HEK293 (cell line): Measurements from ENCODE around the gene SERPINE2.

ENCODE experiments used
- CTCF ChIA-PET: fragments of 350-600 bp; formaldehyde crosslinking; extraction: SDS; loops from one replicate; lab custom pipeline; 2021; ENCODE audit warnings: antibody characterized with exemption; lab: Yijun Ruan, JAX
- POLR2A ChIA-PET: fragments of 300-600 bp; formaldehyde crosslinking; extraction: SDS; loops from one replicate; lab custom pipeline; 2020; ENCODE audit warnings: antibody characterized with exemption, inconsistent platforms; lab: Yijun Ruan, JAX
- H3K27ac ChIP-seq: fragments of 200-500 bp; sonication (Bioruptor generic); 2 replicates; pipeline ENCODE4 v1.5.1; 2014; ENCODE audit warnings: low read depth, low read length, control low read depth, inconsistent platforms; ENCODE audit errors: extremely low read depth
- H3K36me3 ChIP-seq, 2 experiments: fragments of 200-500 bp in 1 of 2; sonication (Bioruptor generic) in 1 of 2; 1 replicate in 1 of 2; 2 replicates in 1 of 2; pipeline ENCODE4 v1.5.1; 2014 to 2017; ENCODE audit warnings: inconsistent platforms in 2 of 2, low read length in 2 of 2; ENCODE audit not compliant: control insufficient read depth in 2 of 2, insufficient read depth in 1 of 2
- H3K4me1 ChIP-seq: fragments of 200-500 bp; sonication (Bioruptor generic); 2 replicates; pipeline ENCODE4 v1.5.1; 2014; ENCODE audit warnings: mild to moderate bottlenecking, low read length, inconsistent platforms; ENCODE audit not compliant: control insufficient read depth, insufficient read depth
- H3K4me3 ChIP-seq: 2 replicates; pipeline ENCODE4 v1.5.1; 2011; ENCODE audit warnings: low read depth, mild to moderate bottlenecking, control low read depth, low read length, moderate library complexity
- H3K9me3 ChIP-seq: fragments of 200-500 bp; sonication (Bioruptor generic); 2 replicates; pipeline ENCODE4 v1.5.1; 2014; ENCODE audit warnings: low read depth, low read length, inconsistent platforms; ENCODE audit not compliant: control insufficient read depth, insufficient read depth
- GLIS1 ChIP-seq: fragments of 450-650 bp; formaldehyde crosslinking; IDR thresholded peaks from 2 replicates; pipeline ENCODE4 v1.5.1; 2016; ENCODE audit warnings: missing biosample characterization, missing genetic modification characterization
- IKZF3 ChIP-seq: fragments of 450-650 bp; IDR thresholded peaks from 2 replicates; pipeline ENCODE4 v1.5.0; 2018; ENCODE audit warnings: missing biosample characterization, mild to moderate bottlenecking, missing genetic modification characterization, moderate library complexity
- REPIN1 ChIP-seq: fragments of 450-650 bp; formaldehyde crosslinking; IDR thresholded peaks from 2 replicates; pipeline ENCODE4 v1.5.1; 2017; ENCODE audit warnings: missing biosample characterization, missing genetic modification characterization, low read depth
- SETDB1 ChIP-seq: IDR thresholded peaks from one replicate; pipeline ENCODE4 v1.6.1; 2017; ENCODE audit warnings: mild to moderate bottlenecking, low read length, moderate library complexity, mixed read lengths; ENCODE audit not compliant: insufficient read length
- SP7 ChIP-seq: fragments of 450-650 bp; formaldehyde crosslinking; IDR thresholded peaks from 2 replicates; pipeline ENCODE4 v1.5.1; 2016; ENCODE audit warnings: missing biosample characterization, missing genetic modification characterization
- WT1 ChIP-seq: fragments of 450-650 bp; formaldehyde crosslinking; IDR thresholded peaks from 2 replicates; pipeline ENCODE4 v1.5.1; 2016; ENCODE audit warnings: missing biosample characterization, missing genetic modification characterization
- ZBTB20 ChIP-seq: fragments of 450-650 bp; formaldehyde crosslinking; IDR thresholded peaks from 2 replicates; pipeline ENCODE4 v1.5.1; 2016; ENCODE audit warnings: missing biosample characterization, missing genetic modification characterization
- ZNF140 ChIP-seq: fragments of 450-650 bp; formaldehyde crosslinking; IDR thresholded peaks from 2 replicates; pipeline ENCODE4 v1.5.1; 2016; ENCODE audit warnings: missing biosample characterization, missing genetic modification characterization
- ZNF174 ChIP-seq: fragments of 450-650 bp; formaldehyde crosslinking; IDR thresholded peaks from 2 replicates; pipeline ENCODE4 v1.5.0; 2017; ENCODE audit warnings: missing biosample characterization, mild to moderate bottlenecking, missing genetic modification characterization
- ZNF26 ChIP-seq: fragments of 450-650 bp; formaldehyde crosslinking; IDR thresholded peaks from 2 replicates; pipeline ENCODE4 v1.5.1; 2016; ENCODE audit warnings: missing biosample characterization, missing genetic modification characterization
- ZNF266 ChIP-seq: fragments of 450-650 bp; formaldehyde crosslinking; IDR thresholded peaks from 2 replicates; pipeline ENCODE4 v1.5.1; 2016; ENCODE audit warnings: missing biosample characterization, missing genetic modification characterization, low read depth
- ZNF391 ChIP-seq: fragments of 450-650 bp; formaldehyde crosslinking; IDR thresholded peaks from 2 replicates; pipeline ENCODE4 v1.5.1; 2016; ENCODE audit warnings: low read depth, missing biosample characterization, missing genetic modification characterization, borderline replicate concordance
- ZNF416 ChIP-seq: fragments of 450-650 bp; formaldehyde crosslinking; IDR thresholded peaks from 2 replicates; pipeline ENCODE4 v1.5.1; 2016; ENCODE audit warnings: missing biosample characterization, missing genetic modification characterization
- ZNF433 ChIP-seq: fragments of 450-650 bp; formaldehyde crosslinking; IDR thresholded peaks from 2 replicates; pipeline ENCODE4 v1.5.1; 2016; ENCODE audit warnings: missing biosample characterization, missing genetic modification characterization, low read depth
- ZNF596 ChIP-seq: fragments of 450-650 bp; IDR thresholded peaks from 2 replicates; pipeline ENCODE4 v1.5.0; 2018; ENCODE audit warnings: missing biosample characterization, mild to moderate bottlenecking, missing genetic modification characterization, moderate library complexity
- ZNF610 ChIP-seq: fragments of 450-650 bp; formaldehyde crosslinking; IDR thresholded peaks from 2 replicates; pipeline ENCODE4 v1.5.1; 2016; ENCODE audit warnings: missing biosample characterization, missing genetic modification characterization, borderline replicate concordance
- ZNF670 ChIP-seq: fragments of 450-650 bp; formaldehyde crosslinking; IDR thresholded peaks from 2 replicates; pipeline ENCODE4 v1.5.1; 2016; ENCODE audit warnings: missing biosample characterization, missing genetic modification characterization, low read depth
- ZNF701 ChIP-seq: fragments of 450-650 bp; formaldehyde crosslinking; IDR thresholded peaks from 2 replicates; pipeline ENCODE4 v1.5.1; 2016; ENCODE audit warnings: missing biosample characterization, missing genetic modification characterization
- ZNF76 ChIP-seq: fragments of 450-650 bp; formaldehyde crosslinking; IDR thresholded peaks from 2 replicates; pipeline ENCODE4; 2016; ENCODE audit warnings: low read depth, missing biosample characterization, missing genetic modification characterization, borderline replicate concordance
- ZNF785 ChIP-seq: fragments of 450-650 bp; formaldehyde crosslinking; IDR thresholded peaks from 2 replicates; pipeline ENCODE4 v1.5.1; 2016; ENCODE audit warnings: missing biosample characterization, missing genetic modification characterization
- ZSCAN16 ChIP-seq: fragments of 450-650 bp; formaldehyde crosslinking; IDR thresholded peaks from 2 replicates; pipeline ENCODE4 v1.5.1; 2016; ENCODE audit warnings: missing biosample characterization, missing genetic modification characterization
- TF ChIP-seq, protein P1 (sequence below): fragments of 450-650 bp; formaldehyde crosslinking; IDR thresholded peaks from 2 replicates; pipeline ENCODE4 v1.5.1; 2016; ENCODE audit warnings: missing biosample characterization, missing genetic modification characterization
- TF ChIP-seq, protein P2 (sequence below): fragments of 450-650 bp; formaldehyde crosslinking; IDR thresholded peaks from 2 replicates; pipeline ENCODE4 v1.5.1; 2016; ENCODE audit warnings: missing biosample characterization, missing genetic modification characterization
- TF ChIP-seq, protein P3 (sequence below): fragments of 450-650 bp; formaldehyde crosslinking; IDR thresholded peaks from 2 replicates; pipeline ENCODE4 v1.5.1; 2016; ENCODE audit warnings: missing biosample characterization, missing genetic modification characterization, borderline replicate concordance
- TF ChIP-seq, protein P4 (sequence below): fragments of 450-650 bp; formaldehyde crosslinking; IDR thresholded peaks from 2 replicates; pipeline ENCODE4; 2016; ENCODE audit warnings: missing biosample characterization, missing genetic modification characterization

SERPINE2 gene

GRCh38 chr2:223989206-223989855, 49.8 kb downstream of the SERPINE2 start:
- no peak overlapping the region for H3K27ac ChIP-seq
- TF ChIP-seq, protein P1, sequence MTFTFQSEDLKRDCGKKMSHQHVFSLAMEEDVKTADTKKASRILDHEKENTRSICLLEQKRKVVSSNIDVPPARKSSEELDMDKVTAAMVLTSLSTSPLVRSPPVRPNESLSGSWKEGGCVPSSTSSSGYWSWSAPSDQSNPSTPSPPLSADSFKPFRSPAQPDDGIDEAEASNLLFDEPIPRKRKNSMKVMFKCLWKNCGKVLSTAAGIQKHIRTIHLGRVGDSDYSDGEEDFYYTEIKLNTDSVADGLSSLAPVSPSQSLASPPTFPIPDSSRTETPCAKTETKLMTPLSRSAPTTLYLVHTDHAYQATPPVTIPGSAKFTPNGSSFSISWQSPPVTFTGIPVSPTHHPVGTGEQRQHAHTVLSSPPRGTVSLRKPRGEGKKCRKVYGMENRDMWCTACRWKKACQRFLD: no peak
- TF ChIP-seq ZNF76 (tag by site-specific recombination) (no peak), ZBTB20 (no peak), ZNF174 (tag by site-specific recombination) (no peak), ZNF596 (tag by site-specific recombination) (no peak), ZNF670 (tag by site-specific recombination) (no peak), SETDB1 (no peak), ZNF266 (tag by site-specific recombination) (no peak), ZNF785 (tag by site-specific recombination) (no peak), ZNF433 (no peak), WT1 (tag by site-specific recombination) (no peak)
- H3K36me3 ChIP-seq: peaks cover 0 to 46% of the 10 kb centered on the region in 2 experiments; a peak in 1 of 3 replicates
- H3K9me3 ChIP-seq: no peaks in the 10 kb centered on the region
- ChIA-PET POLR2A (no interaction called here), CTCF (interaction anchor here (0.6 to 2.2 kb wide), 8 partner anchors 9 to 369 kb away, joined by 3 to 9 read pairs (median 5); no protein-coding TSS in a partner anchor)
- H3K4me1 ChIP-seq: no peaks in the 10 kb centered on the region
- H3K4me3 ChIP-seq: no peak overlapping the region

GRCh38 chr2:223981241-223981640, 57.8 kb downstream of the SERPINE2 start:
- CTCF ChIA-PET: interaction anchor here (0.7 to 2.5 kb wide), 4 partner anchors 11 to 611 kb away, joined by 3 to 18 read pairs (median 6); no protein-coding TSS in a partner anchor
- H3K4me1 ChIP-seq: no peaks in the 10 kb centered on the region
- H3K4me3 ChIP-seq: no peak overlapping the region
- peaks cover 12 to 69% of the 10 kb centered on the region in 2 experiments for H3K36me3 ChIP-seq
- H3K9me3 ChIP-seq: no peaks in the 10 kb centered on the region
- POLR2A ChIA-PET: no interaction called here
- no peak overlapping the region for H3K27ac ChIP-seq
- no peak for TF ChIP-seq IKZF3
- TF ChIP-seq ZNF416 (tag by site-specific recombination): no peak
- no peak for TF ChIP-seq ZNF701 (tag by site-specific recombination)
- no peak for TF ChIP-seq REPIN1 (tag by site-specific recombination)
- no peak for TF ChIP-seq ZNF610 (tag by site-specific recombination)
- TF ChIP-seq, protein P2, sequence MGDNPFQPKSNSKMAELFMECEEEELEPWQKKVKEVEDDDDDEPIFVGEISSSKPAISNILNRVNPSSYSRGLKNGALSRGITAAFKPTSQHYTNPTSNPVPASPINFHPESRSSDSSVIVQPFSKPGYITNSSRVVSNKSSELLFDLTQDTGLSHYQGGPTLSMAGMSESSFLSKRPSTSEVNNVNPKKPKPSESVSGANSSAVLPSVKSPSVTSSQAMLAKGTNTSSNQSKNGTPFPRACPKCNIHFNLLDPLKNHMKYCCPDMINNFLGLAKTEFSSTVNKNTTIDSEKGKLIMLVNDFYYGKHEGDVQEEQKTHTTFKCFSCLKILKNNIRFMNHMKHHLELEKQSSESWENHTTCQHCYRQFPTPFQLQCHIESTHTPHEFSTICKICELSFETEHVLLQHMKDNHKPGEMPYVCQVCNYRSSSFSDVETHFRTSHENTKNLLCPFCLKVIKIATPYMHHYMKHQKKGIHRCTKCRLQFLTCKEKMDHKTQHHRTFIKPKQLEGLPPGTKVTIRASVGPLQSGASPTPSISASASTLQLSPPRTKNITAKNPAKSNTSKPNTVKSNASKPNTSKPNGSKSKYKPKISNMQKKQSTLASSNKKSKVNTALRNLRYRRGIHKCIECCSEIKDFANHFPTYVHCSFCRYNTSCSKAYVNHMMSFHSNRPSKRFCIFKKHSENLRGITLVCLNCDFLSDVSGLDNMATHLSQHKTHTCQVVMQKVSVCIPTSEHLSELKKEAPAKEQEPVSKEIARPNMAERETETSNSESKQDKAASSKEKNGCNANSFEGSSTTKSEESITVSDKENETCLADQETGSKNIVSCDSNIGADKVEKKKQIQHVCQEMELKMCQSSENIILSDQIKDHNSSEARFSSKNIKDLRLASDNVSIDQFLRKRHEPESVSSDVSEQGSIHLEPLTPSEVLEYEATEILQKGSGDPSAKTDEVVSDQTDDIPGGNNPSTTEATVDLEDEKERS (tag by site-specific recombination): no peak
- TF ChIP-seq SP7 (tag by site-specific recombination): no peak
- TF ChIP-seq, protein P3, sequence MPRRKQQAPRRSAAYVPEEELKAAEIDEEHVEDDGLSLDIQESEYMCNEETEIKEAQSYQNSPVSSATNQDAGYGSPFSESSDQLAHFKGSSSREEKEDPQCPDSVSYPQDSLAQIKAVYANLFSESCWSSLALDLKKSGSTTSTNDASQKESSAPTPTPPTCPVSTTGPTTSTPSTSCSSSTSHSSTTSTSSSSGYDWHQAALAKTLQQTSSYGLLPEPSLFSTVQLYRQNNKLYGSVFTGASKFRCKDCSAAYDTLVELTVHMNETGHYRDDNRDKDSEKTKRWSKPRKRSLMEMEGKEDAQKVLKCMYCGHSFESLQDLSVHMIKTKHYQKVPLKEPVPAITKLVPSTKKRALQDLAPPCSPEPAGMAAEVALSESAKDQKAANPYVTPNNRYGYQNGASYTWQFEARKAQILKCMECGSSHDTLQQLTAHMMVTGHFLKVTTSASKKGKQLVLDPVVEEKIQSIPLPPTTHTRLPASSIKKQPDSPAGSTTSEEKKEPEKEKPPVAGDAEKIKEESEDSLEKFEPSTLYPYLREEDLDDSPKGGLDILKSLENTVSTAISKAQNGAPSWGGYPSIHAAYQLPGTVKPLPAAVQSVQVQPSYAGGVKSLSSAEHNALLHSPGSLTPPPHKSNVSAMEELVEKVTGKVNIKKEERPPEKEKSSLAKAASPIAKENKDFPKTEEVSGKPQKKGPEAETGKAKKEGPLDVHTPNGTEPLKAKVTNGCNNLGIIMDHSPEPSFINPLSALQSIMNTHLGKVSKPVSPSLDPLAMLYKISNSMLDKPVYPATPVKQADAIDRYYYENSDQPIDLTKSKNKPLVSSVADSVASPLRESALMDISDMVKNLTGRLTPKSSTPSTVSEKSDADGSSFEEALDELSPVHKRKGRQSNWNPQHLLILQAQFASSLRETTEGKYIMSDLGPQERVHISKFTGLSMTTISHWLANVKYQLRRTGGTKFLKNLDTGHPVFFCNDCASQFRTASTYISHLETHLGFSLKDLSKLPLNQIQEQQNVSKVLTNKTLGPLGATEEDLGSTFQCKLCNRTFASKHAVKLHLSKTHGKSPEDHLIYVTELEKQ (tag by site-specific recombination): no peak
- no peak for TF ChIP-seq ZNF26 (tag by site-specific recombination)
- TF ChIP-seq ZNF391 (tag by site-specific recombination): no peak
- TF ChIP-seq GLIS1: no peak
- no peak for TF ChIP-seq ZNF174 (tag by site-specific recombination)
- TF ChIP-seq, protein P4, sequence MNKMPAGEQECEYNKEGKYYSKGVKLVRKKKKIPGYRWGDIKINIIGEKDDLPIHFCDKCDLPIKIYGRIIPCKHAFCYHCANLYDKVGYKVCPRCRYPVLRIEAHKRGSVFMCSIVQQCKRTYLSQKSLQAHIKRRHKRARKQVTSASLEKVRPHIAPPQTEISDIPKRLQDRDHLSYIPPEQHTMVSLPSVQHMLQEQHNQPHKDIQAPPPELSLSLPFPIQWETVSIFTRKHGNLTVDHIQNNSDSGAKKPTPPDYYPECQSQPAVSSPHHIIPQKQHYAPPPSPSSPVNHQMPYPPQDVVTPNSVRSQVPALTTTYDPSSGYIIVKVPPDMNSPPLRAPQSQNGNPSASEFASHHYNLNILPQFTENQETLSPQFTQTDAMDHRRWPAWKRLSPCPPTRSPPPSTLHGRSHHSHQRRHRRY (tag by site-specific recombination): no peak
- no peak for TF ChIP-seq ZNF670 (tag by site-specific recombination)
- TF ChIP-seq ZNF140 (tag by site-specific recombination): no peak
- no peak for TF ChIP-seq ZSCAN16 (tag by site-specific recombination)
